HTR-8/SVneo (cell line): ENCODE results near the gene ATAD3B.
"Not testable (repeated sequence)": the region's sequence is repeated elsewhere in the genome, so short reads cannot be mapped to it uniquely, and the experiment has no call there.

Source experiments
- DNase-seq: peaks from one replicate; pipeline ENCODE4 v3.0.0; 2011; ENCODE audit warnings: low spot score, mixed read lengths; ENCODE audit not compliant: insufficient read length
- FAIRE-seq: peaks from 2 replicates; lab custom pipeline; 2011; peaks lifted over from hg19 to GRCh38; lab: Jason Lieb, UNC

ATAD3B gene

GRCh38 chr1:1524750-1525383 is 53.3 kb downstream of the ATAD3B start:
- not testable (repeated sequence) for DNase-seq, FAIRE-seq

GRCh38 chr1:1526476-1526875 is 54.9 kb downstream of the ATAD3B start:
- not testable (repeated sequence) for DNase-seq, FAIRE-seq

GRCh38 chr1:1527092-1527816 is 55.7 kb downstream of the ATAD3B start:
- DNase-seq (no peak), FAIRE-seq (no peak)

GRCh38 chr1:1528301-1529267 is 57.0 kb downstream of the ATAD3B start:
- FAIRE-seq (no peak), DNase-seq (no peak)

GRCh38 chr1:1529321-1529720 is 57.8 kb downstream of the ATAD3B start:
- FAIRE-seq (no peak), DNase-seq (no peak)

- DNase-seq, result no peak
- no peak for FAIRE-seq
Observed at GRCh38 chr1:1529936-1530335, 58.4 kb downstream of the ATAD3B start.

GRCh38 chr1:1531947-1532346 is 60.4 kb downstream of the ATAD3B start:
- FAIRE-seq (no peak), DNase-seq (no peak)

- not testable (repeated sequence) for DNase-seq, FAIRE-seq
Observed at GRCh38 chr1:1533176-1533893, 61.8 kb downstream of the ATAD3B start.

GRCh38 chr1:1533894-1534291 is 62.3 kb downstream of the ATAD3B start:
- DNase-seq, FAIRE-seq: not testable (repeated sequence)

- DNase-seq (no peak), FAIRE-seq (no peak)
Observed at GRCh38 chr1:1534401-1535154, 63.0 kb downstream of the ATAD3B start.

- FAIRE-seq (no peak), DNase-seq (no peak)
Observed at GRCh38 chr1:1535201-1536018, 63.8 kb downstream of the ATAD3B start.

GRCh38 chr1:1536019-1536937 is 64.7 kb downstream of the ATAD3B start:
- DNase-seq (no peak), FAIRE-seq (no peak)

GRCh38 chr1:1536938-1537546 is 65.5 kb downstream of the ATAD3B start:
- FAIRE-seq, result no peak
- no peak for DNase-seq

- FAIRE-seq (peak; percentile 72), DNase-seq (no peak)
Observed at GRCh38 chr1:1537626-1538250, 66.2 kb downstream of the ATAD3B start.

- FAIRE-seq (no peak), DNase-seq (no peak)
Observed at GRCh38 chr1:1538334-1538733, 66.8 kb downstream of the ATAD3B start.

GRCh38 chr1:1538989-1539309 is 67.4 kb downstream of the ATAD3B start:
- FAIRE-seq (no peak), DNase-seq (no peak)
